GM03348 (cell line): ENCODE results near the gene PLEKHB2.
"Not testable (repeated sequence)": the region's sequence is repeated elsewhere in the genome, so short reads cannot be mapped to it uniquely, and the experiment has no call there.

Source experiments
- DNase-seq: peaks from one replicate; pipeline ENCODE4 v3.0.0; 2012; ENCODE audit warnings: low spot score

PLEKHB2 gene

GRCh38 chr2:131143803-131144202 lies 38.7 kb downstream of the PLEKHB2 start:
- DNase-seq, result peak; percentile 17

GRCh38 chr2:131145040-131145439 lies 39.9 kb downstream of the PLEKHB2 start:
- no peak for DNase-seq

GRCh38 chr2:131146231-131146630 lies 41.1 kb downstream of the PLEKHB2 start:
- DNase-seq, result no peak

GRCh38 chr2:131146749-131147148 lies 41.6 kb downstream of the PLEKHB2 start:
- no peak for DNase-seq

GRCh38 chr2:131148426-131148825 lies 43.3 kb downstream of the PLEKHB2 start:
- no peak for DNase-seq

GRCh38 chr2:131150109-131150508 lies 45.0 kb downstream of the PLEKHB2 start:
- DNase-seq, result not testable (repeated sequence)

GRCh38 chr2:131151398-131151797 lies 46.3 kb downstream of the PLEKHB2 start:
- no peak for DNase-seq

GRCh38 chr2:131152074-131152473 lies 46.9 kb downstream of the PLEKHB2 start:
- DNase-seq, result no peak

GRCh38 chr2:131153529-131153928 lies 48.4 kb downstream of the PLEKHB2 start:
- no peak for DNase-seq

GRCh38 chr2:131154071-131154531 lies 49.0 kb downstream of the PLEKHB2 start:
- DNase-seq, result peak; percentile 91

GRCh38 chr2:131154647-131155046 lies 49.5 kb downstream of the PLEKHB2 start:
- no peak for DNase-seq

GRCh38 chr2:131155208-131155855 lies 50.2 kb downstream of the PLEKHB2 start:
- no peak for DNase-seq

GRCh38 chr2:131156452-131157149 lies 51.5 kb downstream of the PLEKHB2 start:
- DNase-seq, result peak; percentile 29

- DNase-seq, result not testable (repeated sequence)
Observed at GRCh38 chr2:131165562-131165961, 60.4 kb downstream of the PLEKHB2 start.

GRCh38 chr2:131168538-131168937 lies 63.4 kb downstream of the PLEKHB2 start:
- DNase-seq, result no peak

- not testable (repeated sequence) for DNase-seq
Observed at GRCh38 chr2:131178050-131178449, 72.9 kb downstream of the PLEKHB2 start.

GRCh38 chr2:131178721-131179418 lies 73.7 kb downstream of the PLEKHB2 start:
- DNase-seq, result not testable (repeated sequence)

- DNase-seq, result not testable (repeated sequence)
Observed at GRCh38 chr2:131181451-131181850, 76.3 kb downstream of the PLEKHB2 start.

- DNase-seq, result not testable (repeated sequence)
Observed at GRCh38 chr2:131193421-131193820, 88.3 kb downstream of the PLEKHB2 start.

GRCh38 chr2:131196186-131196585 lies 91.0 kb downstream of the PLEKHB2 start:
- not testable (repeated sequence) for DNase-seq
